ENCODE results near the gene TFF2.

GRCh38 chr21:42377951-42378340 is 27.2 kb upstream of the TFF2 start:
- TF ChIP-seq, protein P1, sequence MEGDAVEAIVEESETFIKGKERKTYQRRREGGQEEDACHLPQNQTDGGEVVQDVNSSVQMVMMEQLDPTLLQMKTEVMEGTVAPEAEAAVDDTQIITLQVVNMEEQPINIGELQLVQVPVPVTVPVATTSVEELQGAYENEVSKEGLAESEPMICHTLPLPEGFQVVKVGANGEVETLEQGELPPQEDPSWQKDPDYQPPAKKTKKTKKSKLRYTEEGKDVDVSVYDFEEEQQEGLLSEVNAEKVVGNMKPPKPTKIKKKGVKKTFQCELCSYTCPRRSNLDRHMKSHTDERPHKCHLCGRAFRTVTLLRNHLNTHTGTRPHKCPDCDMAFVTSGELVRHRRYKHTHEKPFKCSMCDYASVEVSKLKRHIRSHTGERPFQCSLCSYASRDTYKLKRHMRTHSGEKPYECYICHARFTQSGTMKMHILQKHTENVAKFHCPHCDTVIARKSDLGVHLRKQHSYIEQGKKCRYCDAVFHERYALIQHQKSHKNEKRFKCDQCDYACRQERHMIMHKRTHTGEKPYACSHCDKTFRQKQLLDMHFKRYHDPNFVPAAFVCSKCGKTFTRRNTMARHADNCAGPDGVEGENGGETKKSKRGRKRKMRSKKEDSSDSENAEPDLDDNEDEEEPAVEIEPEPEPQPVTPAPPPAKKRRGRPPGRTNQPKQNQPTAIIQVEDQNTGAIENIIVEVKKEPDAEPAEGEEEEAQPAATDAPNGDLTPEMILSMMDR (IDR thresholded peaks at IDR 0.05) = no peak
- TF ChIP-seq POLR2A (IDR thresholded peaks at IDR 0.05) = no peak
